Measurements from ENCODE around the gene KIRREL1.

Gene KIRREL1

GRCh38 chr1:158007667-158008386, 14.4 kb downstream of the KIRREL1 start:
- no peak for DNase-seq

GRCh38 chr1:158008630-158009029, 15.2 kb downstream of the KIRREL1 start:
- no peak for DNase-seq

GRCh38 chr1:158011714-158012113, 18.3 kb downstream of the KIRREL1 start:
- no peak for DNase-seq

- DNase-seq, result no peak
These were observed 20.6 kb downstream of the KIRREL1 start for GRCh38 chr1:158013840-158014730.

- no peak for DNase-seq
These were observed 21.4 kb downstream of the KIRREL1 start for GRCh38 chr1:158014731-158015320.

- DNase-seq, result no peak
These were observed 23.3 kb downstream of the KIRREL1 start for GRCh38 chr1:158016651-158017335.

GRCh38 chr1:158017800-158018595, 24.6 kb downstream of the KIRREL1 start:
- DNase-seq, result no peak

- no peak for DNase-seq
These were observed 25.9 kb downstream of the KIRREL1 start for GRCh38 chr1:158019171-158019868.

GRCh38 chr1:158020259-158020885, 26.9 kb downstream of the KIRREL1 start:
- DNase-seq, result no peak

GRCh38 chr1:158020886-158021620, 27.6 kb downstream of the KIRREL1 start:
- DNase-seq, result peak; percentile 47 to 56 (median 48)

- no peak for DNase-seq
These were observed 28.3 kb downstream of the KIRREL1 start for GRCh38 chr1:158021721-158022120.

GRCh38 chr1:158022554-158023312, 29.3 kb downstream of the KIRREL1 start:
- DNase-seq, result no peak

- no peak for DNase-seq
These were observed 31.3 kb downstream of the KIRREL1 start for GRCh38 chr1:158024737-158025136.

- no peak for DNase-seq
These were observed 32.3 kb downstream of the KIRREL1 start for GRCh38 chr1:158025576-158026230.

- DNase-seq, result no peak
These were observed 33.2 kb downstream of the KIRREL1 start for GRCh38 chr1:158026651-158027050.

- no peak for DNase-seq
These were observed 34.1 kb downstream of the KIRREL1 start for GRCh38 chr1:158027508-158027907.

GRCh38 chr1:158028969-158029368, 35.5 kb downstream of the KIRREL1 start:
- DNase-seq, result no peak

GRCh38 chr1:158035014-158035413, 41.6 kb downstream of the KIRREL1 start:
- no peak for DNase-seq

All from suppressor macrophage treated with lipopolysaccharide for 1 hour (primary cell).